ENCODE measurements around the gene PRDX5. TPM values are rescaled to one million over a fixed set of nuclear protein-coding genes. Genes with fewer than 3 reads are reported as not detected.
"Not testable (repeated sequence)": the region's sequence is repeated elsewhere in the genome, so short reads cannot be mapped to it uniquely, and the experiment has no call there.

Gene PRDX5
- total RNA-seq, 4 donors from 2014 or later, result 174 to 263 (median 238) TPM

DNA sequence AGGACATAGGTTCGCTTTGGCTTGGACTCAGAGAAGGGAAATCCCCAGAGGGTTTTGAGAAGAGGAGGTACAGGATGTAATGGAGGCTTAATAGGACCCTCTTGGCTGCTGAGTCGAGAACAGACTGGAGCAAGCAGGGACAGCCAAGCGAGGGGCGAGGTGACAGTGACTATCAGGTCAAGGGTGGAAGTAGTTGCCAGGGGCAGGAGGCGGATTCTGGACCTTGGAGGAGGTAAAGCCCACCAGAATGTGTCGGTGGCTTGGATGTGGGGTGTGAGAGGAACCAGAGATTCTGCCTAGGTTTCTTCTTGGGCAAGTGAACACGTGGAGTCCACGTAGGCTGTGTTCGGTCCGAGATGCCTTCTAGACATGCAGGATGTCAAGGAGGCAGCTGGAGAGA, 5.0 kb upstream of the PRDX5 start:
- DNase-seq (ENCODE audit: low spot score) (no peak), ATAC-seq (ENCODE audit: low FRiP score) (no peak)
- TF ChIP-seq, protein P1, sequence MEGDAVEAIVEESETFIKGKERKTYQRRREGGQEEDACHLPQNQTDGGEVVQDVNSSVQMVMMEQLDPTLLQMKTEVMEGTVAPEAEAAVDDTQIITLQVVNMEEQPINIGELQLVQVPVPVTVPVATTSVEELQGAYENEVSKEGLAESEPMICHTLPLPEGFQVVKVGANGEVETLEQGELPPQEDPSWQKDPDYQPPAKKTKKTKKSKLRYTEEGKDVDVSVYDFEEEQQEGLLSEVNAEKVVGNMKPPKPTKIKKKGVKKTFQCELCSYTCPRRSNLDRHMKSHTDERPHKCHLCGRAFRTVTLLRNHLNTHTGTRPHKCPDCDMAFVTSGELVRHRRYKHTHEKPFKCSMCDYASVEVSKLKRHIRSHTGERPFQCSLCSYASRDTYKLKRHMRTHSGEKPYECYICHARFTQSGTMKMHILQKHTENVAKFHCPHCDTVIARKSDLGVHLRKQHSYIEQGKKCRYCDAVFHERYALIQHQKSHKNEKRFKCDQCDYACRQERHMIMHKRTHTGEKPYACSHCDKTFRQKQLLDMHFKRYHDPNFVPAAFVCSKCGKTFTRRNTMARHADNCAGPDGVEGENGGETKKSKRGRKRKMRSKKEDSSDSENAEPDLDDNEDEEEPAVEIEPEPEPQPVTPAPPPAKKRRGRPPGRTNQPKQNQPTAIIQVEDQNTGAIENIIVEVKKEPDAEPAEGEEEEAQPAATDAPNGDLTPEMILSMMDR (IDR thresholded peaks at IDR 0.05), result no peak

DNA sequence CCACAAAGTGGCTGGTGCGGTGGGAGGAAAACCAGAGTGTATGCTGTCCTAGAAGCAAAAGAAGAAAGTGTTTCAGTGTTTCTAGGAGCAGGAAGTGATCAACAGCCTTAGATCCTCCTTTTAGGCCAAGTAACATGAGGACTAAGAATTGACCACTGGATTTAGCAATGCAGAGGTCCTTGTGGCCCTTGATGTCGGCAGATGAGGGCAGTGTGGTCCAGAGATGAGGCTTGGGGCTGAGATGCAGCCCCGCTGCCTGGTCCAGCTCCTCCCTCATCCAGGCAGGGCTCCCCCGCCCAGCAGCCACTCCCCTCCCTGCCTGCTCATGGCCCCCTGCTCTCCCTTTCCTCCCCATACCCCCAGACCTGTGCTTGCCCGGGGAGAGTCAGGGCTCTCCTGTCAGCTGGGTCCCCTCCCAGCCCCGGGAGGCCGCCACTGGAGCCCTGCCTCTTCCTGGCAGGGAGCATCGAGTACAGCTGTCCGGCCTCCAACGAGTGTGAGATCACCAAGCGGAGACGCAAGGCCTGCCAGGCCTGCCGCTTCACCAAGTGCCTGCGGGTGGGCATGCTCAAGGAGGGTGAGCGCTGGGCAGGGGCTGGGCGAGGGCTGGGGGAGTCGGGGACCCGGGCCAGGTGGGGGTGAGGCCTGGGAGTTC, 4.3 kb upstream of the PRDX5 start:
- DNase-seq (ENCODE audit: low spot score) (no peak), ATAC-seq (ENCODE audit: low FRiP score) (no peak)
- TF ChIP-seq, protein P1 (IDR thresholded peaks at IDR 0.05), result no peak

DNA sequence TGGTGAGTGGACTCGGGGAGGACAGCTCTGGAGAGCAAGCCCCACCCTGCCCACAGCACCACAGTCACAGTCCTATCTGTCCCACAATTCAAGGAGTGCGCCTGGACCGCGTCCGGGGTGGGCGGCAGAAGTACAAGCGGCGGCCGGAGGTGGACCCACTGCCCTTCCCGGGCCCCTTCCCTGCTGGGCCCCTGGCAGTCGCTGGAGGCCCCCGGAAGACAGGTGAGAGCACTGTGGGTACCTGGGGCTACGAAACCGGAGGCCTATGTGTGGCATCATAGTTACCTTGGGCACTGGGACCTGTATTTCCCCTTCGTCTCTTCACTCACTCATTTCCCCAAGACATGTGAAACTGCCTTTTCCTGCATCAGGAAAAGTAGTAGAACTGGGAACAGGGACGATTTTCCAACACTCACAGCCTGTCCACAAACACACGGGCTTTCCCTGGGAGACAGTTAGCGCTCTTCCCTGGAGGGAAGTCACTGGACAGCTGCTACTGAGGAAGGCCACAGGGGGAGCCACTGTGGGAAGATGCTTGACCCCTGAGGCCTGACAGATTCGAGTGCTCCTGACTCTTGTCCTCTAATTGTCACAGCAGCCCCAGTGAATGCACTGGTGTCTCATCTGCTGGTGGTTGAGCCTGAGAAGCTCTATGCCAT, 3.6 kb upstream of the PRDX5 start:
- ATAC-seq (ENCODE audit: low FRiP score) (no peak), DNase-seq (ENCODE audit: low spot score) (no peak)

DNA sequence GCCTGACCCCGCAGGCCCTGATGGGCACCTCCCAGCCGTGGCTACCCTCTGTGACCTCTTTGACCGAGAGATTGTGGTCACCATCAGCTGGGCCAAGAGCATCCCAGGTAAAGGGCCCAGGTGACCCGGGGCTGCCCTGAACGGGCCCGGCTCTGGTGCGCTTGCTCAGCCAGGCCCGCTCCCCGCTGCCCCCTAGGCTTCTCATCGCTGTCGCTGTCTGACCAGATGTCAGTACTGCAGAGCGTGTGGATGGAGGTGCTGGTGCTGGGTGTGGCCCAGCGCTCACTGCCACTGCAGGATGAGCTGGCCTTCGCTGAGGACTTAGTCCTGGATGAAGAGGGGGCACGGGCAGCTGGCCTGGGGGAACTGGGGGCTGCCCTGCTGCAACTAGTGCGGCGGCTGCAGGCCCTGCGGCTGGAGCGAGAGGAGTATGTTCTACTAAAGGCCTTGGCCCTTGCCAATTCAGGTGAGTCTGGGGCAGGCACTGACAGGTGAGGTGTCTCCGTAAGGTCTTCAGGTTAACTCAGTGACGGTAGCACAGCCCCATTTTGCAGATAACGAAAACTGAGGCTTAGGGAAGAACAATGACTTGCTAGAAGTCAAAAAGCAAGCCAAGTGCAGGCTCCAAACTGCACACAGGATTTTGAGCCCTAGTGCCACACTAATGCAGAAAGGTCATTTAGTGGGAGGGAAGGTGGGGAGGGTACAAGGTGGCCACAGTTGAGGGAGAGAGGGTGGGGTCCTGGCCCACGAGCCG, 2.9 kb upstream of the PRDX5 start:
- no peak for ATAC-seq (ENCODE audit: low FRiP score)
- DNase-seq (ENCODE audit: low spot score), result no peak
- TF ChIP-seq, protein P1 (IDR thresholded peaks at IDR 0.05), result no peak

More for the DNA sequence above, 3.6 kb upstream of the PRDX5 start:
- TF ChIP-seq, protein P1 (IDR thresholded peaks at IDR 0.05), result no peak

DNA sequence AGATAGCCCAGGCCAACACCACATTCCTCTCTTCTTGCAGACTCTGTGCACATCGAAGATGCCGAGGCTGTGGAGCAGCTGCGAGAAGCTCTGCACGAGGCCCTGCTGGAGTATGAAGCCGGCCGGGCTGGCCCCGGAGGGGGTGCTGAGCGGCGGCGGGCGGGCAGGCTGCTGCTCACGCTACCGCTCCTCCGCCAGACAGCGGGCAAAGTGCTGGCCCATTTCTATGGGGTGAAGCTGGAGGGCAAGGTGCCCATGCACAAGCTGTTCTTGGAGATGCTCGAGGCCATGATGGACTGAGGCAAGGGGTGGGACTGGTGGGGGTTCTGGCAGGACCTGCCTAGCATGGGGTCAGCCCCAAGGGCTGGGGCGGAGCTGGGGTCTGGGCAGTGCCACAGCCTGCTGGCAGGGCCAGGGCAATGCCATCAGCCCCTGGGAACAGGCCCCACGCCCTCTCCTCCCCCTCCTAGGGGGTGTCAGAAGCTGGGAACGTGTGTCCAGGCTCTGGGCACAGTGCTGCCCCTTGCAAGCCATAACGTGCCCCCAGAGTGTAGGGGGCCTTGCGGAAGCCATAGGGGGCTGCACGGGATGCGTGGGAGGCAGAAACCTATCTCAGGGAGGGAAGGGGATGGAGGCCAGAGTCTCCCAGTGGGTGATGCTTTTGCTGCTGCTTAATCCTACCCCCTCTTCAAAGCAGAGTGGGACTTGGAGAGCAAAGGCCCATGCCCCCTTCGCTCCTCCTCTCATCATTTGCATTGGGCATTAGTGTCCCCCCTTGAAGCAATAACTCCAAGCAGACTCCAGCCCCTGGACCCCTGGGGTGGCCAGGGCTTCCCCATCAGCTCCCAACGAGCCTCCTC, 2.0 kb upstream of the PRDX5 start:
- ATAC-seq (ENCODE audit: low FRiP score); DNase-seq (ENCODE audit: low spot score): not testable (repeated sequence)

DNA sequence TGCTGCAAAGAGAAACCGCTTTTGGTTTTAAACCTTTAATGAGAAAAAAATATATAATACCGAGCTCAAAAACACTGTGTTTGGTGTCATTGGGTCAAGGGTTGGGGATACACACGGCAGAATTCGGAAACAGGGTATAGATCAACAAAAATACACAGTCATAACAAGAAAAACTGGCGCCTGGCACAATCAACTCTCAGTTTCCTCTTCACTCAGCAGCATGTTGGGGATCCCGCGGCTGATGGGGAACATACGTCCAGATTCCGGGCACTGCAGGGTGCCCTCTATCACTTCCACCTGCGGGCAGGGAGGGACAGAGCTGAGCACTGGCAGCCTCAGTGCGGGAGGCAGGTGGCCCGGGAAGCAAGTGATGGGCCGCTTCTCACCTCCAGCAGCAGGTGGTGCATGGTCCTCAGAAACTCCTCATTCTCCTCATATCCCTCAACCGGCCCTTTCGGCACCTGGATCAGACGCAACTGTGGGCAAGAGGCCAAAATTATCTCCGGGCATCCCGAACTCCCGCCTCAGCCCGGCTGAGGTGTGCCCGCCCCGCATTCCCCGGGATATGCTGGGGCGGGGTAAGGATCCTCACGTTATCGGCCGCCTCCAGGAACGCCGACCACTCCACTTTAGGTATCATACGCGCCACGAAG, 1.1 kb upstream of the PRDX5 start:
- DNase-seq (ENCODE audit: low spot score), result no peak
- TF ChIP-seq, protein P1 (IDR thresholded peaks at IDR 0.05), result no peak
- peak; percentile 3 for ATAC-seq (ENCODE audit: low FRiP score)
